ENCODE data around the gene SPOCK1.

GRCh38 chr5:137490591-137490990 is 8.5 kb downstream of the SPOCK1 start:
- no peak for TF ChIP-seq CTCF (IDR thresholded peaks at IDR 0.05; ENCODE audit: insufficient read depth, low read length)
- no peak for TF ChIP-seq REST (IDR thresholded peaks at IDR 0.05; ENCODE audit: insufficient replicate concordance, low read depth)
- TF ChIP-seq POLR2AphosphoS5 (IDR thresholded peaks at IDR 0.05; ENCODE audit: low read depth): no peak
- no peak for TF ChIP-seq GABPA (IDR thresholded peaks at IDR 0.05; ENCODE audit: low read depth)
- TF ChIP-seq SPI1 (IDR thresholded peaks at IDR 0.05; ENCODE audit: borderline replicate concordance, low read depth): no peak

All from HL-60 (cell line).